WERI-Rb-1 (cell line): ENCODE measurements around the gene LRRC8C.

Experiments used
- DNase-seq: peaks from one replicate; pipeline ENCODE4 v3.0.0-alpha.2; 2020
- H3K27ac ChIP-seq: fragments of 250-450 bp; sonication (Bioruptor Pico); 2 replicates; pipeline ENCODE4 v1.5.1; 2020; ENCODE audit warnings: mild to moderate bottlenecking, moderate library complexity
- H3K27me3 ChIP-seq: fragments of 250-450 bp; sonication (Bioruptor Pico); 2 replicates; pipeline ENCODE4 v1.5.1; 2021; ENCODE audit warnings: mild to moderate bottlenecking, low read depth, moderate library complexity; ENCODE audit not compliant: insufficient read depth, severe bottlenecking
- H3K36me3 ChIP-seq: fragments of 250-450 bp; sonication (Bioruptor Pico); 2 replicates; pipeline ENCODE4 v1.5.1; 2020; ENCODE audit warnings: mild to moderate bottlenecking, moderate library complexity
- H3K4me3 ChIP-seq: 2 replicates; pipeline ENCODE4 v1.5.1; 2011; ENCODE audit warnings: low read depth, mild to moderate bottlenecking, control low read depth, low read length
- H3K9me3 ChIP-seq: fragments of 250-450 bp; sonication (Bioruptor Pico); 2 replicates; pipeline ENCODE4 v1.5.1; 2021; ENCODE audit warnings: mild to moderate bottlenecking, moderate library complexity; ENCODE audit not compliant: severe bottlenecking
- TF ChIP-seq, protein P1 (sequence below): IDR thresholded peaks from 2 replicates; pipeline ENCODE4 v1.5.1; 2011; ENCODE audit warnings: low read depth, mild to moderate bottlenecking, control low read depth, inconsistent platforms, low read length

LRRC8C gene

GRCh38 chr1:89668961-89669360 lies 36.0 kb downstream of the LRRC8C start:
- no peak overlapping the region for H3K4me3 ChIP-seq
- no peak for DNase-seq
- H3K27ac ChIP-seq: no peak overlapping the region
- H3K36me3 ChIP-seq: no peaks in the 10 kb centered on the region
- TF ChIP-seq, protein P1, sequence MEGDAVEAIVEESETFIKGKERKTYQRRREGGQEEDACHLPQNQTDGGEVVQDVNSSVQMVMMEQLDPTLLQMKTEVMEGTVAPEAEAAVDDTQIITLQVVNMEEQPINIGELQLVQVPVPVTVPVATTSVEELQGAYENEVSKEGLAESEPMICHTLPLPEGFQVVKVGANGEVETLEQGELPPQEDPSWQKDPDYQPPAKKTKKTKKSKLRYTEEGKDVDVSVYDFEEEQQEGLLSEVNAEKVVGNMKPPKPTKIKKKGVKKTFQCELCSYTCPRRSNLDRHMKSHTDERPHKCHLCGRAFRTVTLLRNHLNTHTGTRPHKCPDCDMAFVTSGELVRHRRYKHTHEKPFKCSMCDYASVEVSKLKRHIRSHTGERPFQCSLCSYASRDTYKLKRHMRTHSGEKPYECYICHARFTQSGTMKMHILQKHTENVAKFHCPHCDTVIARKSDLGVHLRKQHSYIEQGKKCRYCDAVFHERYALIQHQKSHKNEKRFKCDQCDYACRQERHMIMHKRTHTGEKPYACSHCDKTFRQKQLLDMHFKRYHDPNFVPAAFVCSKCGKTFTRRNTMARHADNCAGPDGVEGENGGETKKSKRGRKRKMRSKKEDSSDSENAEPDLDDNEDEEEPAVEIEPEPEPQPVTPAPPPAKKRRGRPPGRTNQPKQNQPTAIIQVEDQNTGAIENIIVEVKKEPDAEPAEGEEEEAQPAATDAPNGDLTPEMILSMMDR: no peak
- H3K27me3 ChIP-seq: no peaks in the 10 kb centered on the region
- H3K9me3 ChIP-seq: no peaks in the 10 kb centered on the region

DNA sequence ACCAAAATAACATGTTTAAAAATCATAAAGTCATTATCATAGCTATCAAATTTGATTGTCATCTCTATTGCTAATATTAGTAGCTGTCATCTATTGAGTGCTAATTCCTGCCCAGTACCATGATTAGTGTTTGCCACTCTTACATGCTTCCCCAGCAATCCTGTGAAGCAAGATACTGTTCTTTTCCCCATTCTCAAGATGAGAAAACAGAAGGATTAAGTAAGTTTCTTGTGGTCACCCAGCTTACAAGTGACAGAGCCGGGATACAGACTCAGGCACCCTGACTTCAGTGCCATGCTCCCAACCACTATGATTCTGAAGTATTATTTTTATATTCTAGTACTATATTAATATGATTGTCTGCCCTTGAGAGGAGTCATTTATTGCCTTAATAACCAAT lies 36.5 kb downstream of the LRRC8C start:
- TF ChIP-seq, protein P1: no peak
- Histone ChIP-seq H3K36me3 (no peaks in the 10 kb centered on the region), H3K27me3 (no peaks in the 10 kb centered on the region), H3K9me3 (no peaks in the 10 kb centered on the region), H3K27ac (no peak overlapping the region), H3K4me3 (no peak overlapping the region)
- no peak for DNase-seq

DNA sequence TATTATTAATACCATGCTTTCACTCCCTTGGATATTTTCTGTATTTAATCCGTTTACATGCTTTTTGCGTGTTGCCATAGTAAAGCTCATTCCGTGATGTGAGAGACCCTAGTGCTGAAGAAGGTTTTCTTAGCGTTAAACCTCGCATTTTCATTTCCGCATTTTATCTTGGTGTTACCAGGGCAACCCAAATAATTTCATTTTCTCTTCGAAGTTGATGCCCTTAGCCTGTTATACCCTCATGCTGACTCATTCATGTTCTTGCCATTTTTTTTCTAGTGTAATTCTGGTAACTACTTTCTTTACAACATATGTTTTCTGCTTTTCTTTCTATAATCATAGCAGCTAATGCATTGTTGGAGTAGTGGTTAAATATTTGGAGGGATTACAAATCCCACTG lies 37.2 kb downstream of the LRRC8C start:
- TF ChIP-seq, protein P1: no peak
- Histone ChIP-seq H3K9me3 (no peaks in the 10 kb centered on the region), H3K36me3 (no peaks in the 10 kb centered on the region), H3K27me3 (no peaks in the 10 kb centered on the region), H3K27ac (no peak overlapping the region), H3K4me3 (no peak overlapping the region)
- no peak for DNase-seq

DNA sequence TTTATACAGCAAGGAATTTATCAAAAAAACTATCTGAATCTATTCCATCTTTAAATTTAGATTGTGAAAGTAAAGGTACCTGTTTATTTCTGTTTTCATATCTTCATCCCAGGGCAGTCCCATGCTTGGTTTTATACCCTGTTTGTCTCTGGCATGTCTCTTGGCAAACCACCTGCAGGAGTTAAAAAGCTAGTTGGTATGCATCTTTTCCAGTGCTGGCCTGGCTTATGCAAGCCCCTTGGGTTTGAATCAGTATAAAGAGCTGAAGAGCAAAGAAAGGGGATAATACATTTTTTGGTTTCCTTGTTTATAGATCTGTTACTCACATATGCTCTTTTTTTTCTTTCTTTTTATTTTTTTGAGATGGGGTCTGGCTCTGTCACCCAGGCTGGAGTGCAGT lies 37.8 kb downstream of the LRRC8C start:
- H3K9me3 ChIP-seq: no peaks in the 10 kb centered on the region
- TF ChIP-seq, protein P1: no peak
- no peak overlapping the region for H3K4me3 ChIP-seq
- no peak overlapping the region for H3K27ac ChIP-seq
- no peak for DNase-seq
- H3K36me3 ChIP-seq: no peaks in the 10 kb centered on the region
- no peaks in the 10 kb centered on the region for H3K27me3 ChIP-seq

- no peaks in the 10 kb centered on the region for H3K36me3 ChIP-seq
- no peak for DNase-seq
- H3K27ac ChIP-seq: no peak overlapping the region
- H3K4me3 ChIP-seq: no peak overlapping the region
- no peaks in the 10 kb centered on the region for H3K9me3 ChIP-seq
- no peaks in the 10 kb centered on the region for H3K27me3 ChIP-seq
- TF ChIP-seq, protein P1: no peak
Observed at GRCh38 chr1:89671775-89672488, 39.0 kb downstream of the LRRC8C start.
